HEK293 (cell line): ENCODE measurements around the gene DNAH8.

Source experiments
- CTCF ChIA-PET: fragments of 350-600 bp; formaldehyde crosslinking; extraction: SDS; loops from one replicate; lab custom pipeline; 2021; ENCODE audit warnings: antibody characterized with exemption; lab: Yijun Ruan, JAX
- POLR2A ChIA-PET: fragments of 300-600 bp; formaldehyde crosslinking; extraction: SDS; loops from one replicate; lab custom pipeline; 2020; ENCODE audit warnings: antibody characterized with exemption, inconsistent platforms; lab: Yijun Ruan, JAX
- H3K27ac ChIP-seq: fragments of 200-500 bp; sonication (Bioruptor generic); 2 replicates; pipeline ENCODE4 v1.5.1; 2014; ENCODE audit warnings: low read depth, low read length, control low read depth, inconsistent platforms; ENCODE audit errors: extremely low read depth
- H3K36me3 ChIP-seq, 2 experiments: fragments of 200-500 bp in 1 of 2; sonication (Bioruptor generic) in 1 of 2; 1 replicate in 1 of 2; 2 replicates in 1 of 2; pipeline ENCODE4 v1.5.1; 2014 to 2017; ENCODE audit warnings: inconsistent platforms in 2 of 2, low read length in 2 of 2; ENCODE audit not compliant: control insufficient read depth in 2 of 2, insufficient read depth in 1 of 2
- H3K4me1 ChIP-seq: fragments of 200-500 bp; sonication (Bioruptor generic); 2 replicates; pipeline ENCODE4 v1.5.1; 2014; ENCODE audit warnings: mild to moderate bottlenecking, low read length, inconsistent platforms; ENCODE audit not compliant: control insufficient read depth, insufficient read depth
- H3K4me3 ChIP-seq: 2 replicates; pipeline ENCODE4 v1.5.1; 2011; ENCODE audit warnings: low read depth, mild to moderate bottlenecking, control low read depth, low read length, moderate library complexity
- H3K9me3 ChIP-seq: fragments of 200-500 bp; sonication (Bioruptor generic); 2 replicates; pipeline ENCODE4 v1.5.1; 2014; ENCODE audit warnings: low read depth, low read length, inconsistent platforms; ENCODE audit not compliant: control insufficient read depth, insufficient read depth
- ATF2 ChIP-seq: fragments of 450-650 bp; formaldehyde crosslinking; IDR thresholded peaks from 2 replicates; pipeline ENCODE4 v1.5.1; 2016; ENCODE audit warnings: missing biosample characterization, missing genetic modification characterization, low read depth
- BCL11B ChIP-seq: fragments of 450-650 bp; formaldehyde crosslinking; IDR thresholded peaks from 2 replicates; pipeline ENCODE4 v1.5.1; 2016; ENCODE audit warnings: low read depth, missing biosample characterization, missing genetic modification characterization
- TCF7L2 ChIP-seq: IDR thresholded peaks from 2 replicates; pipeline ENCODE4 v1.6.1; 2011; ENCODE audit warnings: low read depth, mild to moderate bottlenecking, inconsistent platforms, low read length, moderate library complexity, borderline replicate concordance
- YY2 ChIP-seq: fragments of 450-650 bp; formaldehyde crosslinking; IDR thresholded peaks from 2 replicates; pipeline ENCODE4 v1.5.1; 2016; ENCODE audit warnings: missing biosample characterization, missing genetic modification characterization
- ZBTB20 ChIP-seq: fragments of 450-650 bp; formaldehyde crosslinking; IDR thresholded peaks from 2 replicates; pipeline ENCODE4 v1.5.1; 2016; ENCODE audit warnings: missing biosample characterization, missing genetic modification characterization
- ZBTB21 ChIP-seq: fragments of 450-650 bp; formaldehyde crosslinking; IDR thresholded peaks from 2 replicates; pipeline ENCODE4 v1.5.1; 2017; ENCODE audit warnings: missing biosample characterization, missing genetic modification characterization
- ZFP37 ChIP-seq: fragments of 450-650 bp; formaldehyde crosslinking; IDR thresholded peaks from 2 replicates; pipeline ENCODE4 v1.5.1; 2016; ENCODE audit warnings: missing biosample characterization, missing genetic modification characterization
- ZIC2 ChIP-seq: fragments of 450-650 bp; formaldehyde crosslinking; IDR thresholded peaks from 2 replicates; pipeline ENCODE4 v1.5.1; 2016; ENCODE audit warnings: missing biosample characterization, missing genetic modification characterization
- ZNF114 ChIP-seq: fragments of 450-650 bp; formaldehyde crosslinking; IDR thresholded peaks from 2 replicates; pipeline ENCODE4 v1.5.0; 2017; ENCODE audit warnings: missing biosample characterization, missing genetic modification characterization
- ZNF121 ChIP-seq: fragments of 450-650 bp; formaldehyde crosslinking; IDR thresholded peaks from 2 replicates; pipeline ENCODE4 v1.5.1; 2016; ENCODE audit warnings: missing biosample characterization, missing genetic modification characterization
- ZNF211 ChIP-seq: fragments of 450-650 bp; formaldehyde crosslinking; IDR thresholded peaks from 2 replicates; pipeline ENCODE4 v1.5.1; 2016; ENCODE audit warnings: low read depth, missing biosample characterization, missing genetic modification characterization
- ZNF221 ChIP-seq: fragments of 450-650 bp; formaldehyde crosslinking; IDR thresholded peaks from 2 replicates; pipeline ENCODE4 v1.5.1; 2017; ENCODE audit warnings: missing biosample characterization, missing genetic modification characterization, borderline replicate concordance
- ZNF280D ChIP-seq: fragments of 450-650 bp; formaldehyde crosslinking; IDR thresholded peaks from 2 replicates; pipeline ENCODE4 v1.5.1; 2016; ENCODE audit warnings: missing biosample characterization, missing genetic modification characterization
- ZNF48 ChIP-seq: fragments of 450-650 bp; formaldehyde crosslinking; IDR thresholded peaks from 2 replicates; pipeline ENCODE4 v1.5.1; 2016; ENCODE audit warnings: missing biosample characterization, missing genetic modification characterization
- ZNF514 ChIP-seq: fragments of 450-650 bp; formaldehyde crosslinking; IDR thresholded peaks from 2 replicates; pipeline ENCODE4 v1.5.1; 2016; ENCODE audit warnings: missing biosample characterization, missing genetic modification characterization
- ZNF621 ChIP-seq: fragments of 450-650 bp; formaldehyde crosslinking; IDR thresholded peaks from 2 replicates; pipeline ENCODE4 v1.5.1; 2017; ENCODE audit warnings: missing biosample characterization, missing genetic modification characterization
- ZNF624 ChIP-seq: fragments of 450-650 bp; formaldehyde crosslinking; IDR thresholded peaks from 2 replicates; pipeline ENCODE4 v1.5.1; 2017; ENCODE audit warnings: missing biosample characterization, missing genetic modification characterization
- ZNF677 ChIP-seq: fragments of 450-650 bp; IDR thresholded peaks from 2 replicates; pipeline ENCODE4 v1.5.0; 2018; ENCODE audit warnings: missing biosample characterization, mild to moderate bottlenecking, missing genetic modification characterization, moderate library complexity
- ZNF777 ChIP-seq: fragments of 450-650 bp; formaldehyde crosslinking; IDR thresholded peaks from 2 replicates; pipeline ENCODE4 v1.5.1; 2017; ENCODE audit warnings: missing biosample characterization, missing genetic modification characterization, borderline replicate concordance
- TF ChIP-seq, protein P1 (sequence below): fragments of 450-650 bp; formaldehyde crosslinking; IDR thresholded peaks from 2 replicates; pipeline ENCODE4 v1.5.1; 2016; ENCODE audit warnings: missing biosample characterization, missing genetic modification characterization
- TF ChIP-seq, protein P2 (sequence below): sonication (generic); formaldehyde crosslinking; IDR thresholded peaks from 2 replicates; pipeline ENCODE4 v1.8.1; 2022; ENCODE audit warnings: mild to moderate bottlenecking, moderate library complexity, missing genetic modification reagents

Gene DNAH8

GRCh38 chr6:39017547-39017880 lies 302.4 kb downstream of the DNAH8 start:
- H3K4me3 ChIP-seq: no peak overlapping the region
- POLR2A ChIA-PET: no interaction called here
- CTCF ChIA-PET: interaction anchor here (0.8 to 3.1 kb wide), 5 partner anchors 9 to 21 kb away, joined by 5 to 16 read pairs (median 8); no protein-coding TSS in a partner anchor
- no peak for TF ChIP-seq ZNF280D (tag by site-specific recombination)
- H3K36me3 ChIP-seq: no peaks in the 10 kb centered on the region
- H3K4me1 ChIP-seq: no peaks in the 10 kb centered on the region
- no peak overlapping the region for H3K27ac ChIP-seq
- H3K9me3 ChIP-seq: no peaks in the 10 kb centered on the region

- H3K9me3 ChIP-seq: no peaks in the 10 kb centered on the region
- no peak overlapping the region for H3K27ac ChIP-seq
- POLR2A ChIA-PET: no interaction called here
- H3K4me3 ChIP-seq: no peak overlapping the region
- no peaks in the 10 kb centered on the region for H3K36me3 ChIP-seq
- no peaks in the 10 kb centered on the region for H3K4me1 ChIP-seq
- TF ChIP-seq ZFP37 (tag by site-specific recombination) (no peak), ATF2 (peak; percentile 93), ZBTB21 (tag by site-specific recombination) (peak; percentile 44; the same call in 1 of the 2 replicates)
- TF ChIP-seq, all 188 proteins: peak for 2
- CTCF ChIA-PET: interaction anchor here (0.6 to 3.1 kb wide), 5 partner anchors 10 to 245 kb away, joined by 3 to 16 read pairs (median 8); no protein-coding TSS in a partner anchor
Measured at GRCh38 chr6:39018103-39018502, 303.0 kb downstream of the DNAH8 start.

- Histone ChIP-seq H3K27ac (no peak overlapping the region), H3K36me3 (no peaks in the 10 kb centered on the region), H3K4me1 (no peaks in the 10 kb centered on the region), H3K9me3 (no peaks in the 10 kb centered on the region), H3K4me3 (no peak overlapping the region)
- TF ChIP-seq ZBTB20: peak; percentile 40
- TF ChIP-seq ZNF777 (tag by site-specific recombination): no peak
- no peak for TF ChIP-seq BCL11B (tag by site-specific recombination)
- TF ChIP-seq ZNF624 (tag by site-specific recombination): no peak
- TF ChIP-seq ZNF221 (tag by site-specific recombination): no peak
- TF ChIP-seq ZIC2 (tag by site-specific recombination): no peak
- TF ChIP-seq ZNF121 (tag by site-specific recombination): no peak
- no peak for TF ChIP-seq ZNF114 (tag by site-specific recombination)
- POLR2A ChIA-PET: no interaction called here
- CTCF ChIA-PET: interaction anchor here (0.7 to 2.8 kb wide), 3 partner anchors 10 to 47 kb away, joined by 3 to 19 read pairs (median 4); no protein-coding TSS in a partner anchor
Measured at GRCh38 chr6:39020136-39020535, 305.0 kb downstream of the DNAH8 start.

DNA sequence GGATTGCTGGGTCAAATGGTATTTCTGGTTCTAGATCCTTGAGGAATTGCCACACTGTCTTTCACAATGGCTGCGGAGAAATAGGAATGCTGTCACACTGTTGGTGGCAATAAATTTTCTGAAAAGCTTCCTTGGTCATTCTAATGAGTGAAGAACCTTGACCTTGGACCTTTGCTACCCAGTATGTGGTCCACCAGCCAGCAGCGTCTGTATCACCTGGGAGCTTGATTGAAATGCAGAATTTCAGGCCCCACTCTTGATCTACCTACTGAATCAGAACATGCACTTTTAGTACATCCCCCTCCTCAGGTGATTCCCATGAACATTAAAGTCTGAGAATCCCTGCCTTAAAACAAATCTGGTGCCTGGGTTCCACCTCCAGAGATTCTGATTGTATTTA lies 305.9 kb downstream of the DNAH8 start:
- Histone ChIP-seq H3K4me1 (no peaks in the 10 kb centered on the region), H3K9me3 (no peaks in the 10 kb centered on the region), H3K27ac (no peak overlapping the region), H3K4me3 (no peak overlapping the region), H3K36me3 (no peaks in the 10 kb centered on the region)
- POLR2A ChIA-PET: no interaction called here
- CTCF ChIA-PET: interaction anchor here (0.6 to 2.8 kb wide), 7 partner anchors 9 to 82 kb away, joined by 3 to 19 read pairs (median 4); no protein-coding TSS in a partner anchor
- TF ChIP-seq ZNF621 (no peak), YY2 (no peak), ZNF48 (tag by site-specific recombination) (no peak), ZNF514 (tag by site-specific recombination) (no peak), ZNF211 (tag by site-specific recombination) (no peak), TCF7L2 (no peak), ZNF677 (no peak)
- TF ChIP-seq, protein P1, sequence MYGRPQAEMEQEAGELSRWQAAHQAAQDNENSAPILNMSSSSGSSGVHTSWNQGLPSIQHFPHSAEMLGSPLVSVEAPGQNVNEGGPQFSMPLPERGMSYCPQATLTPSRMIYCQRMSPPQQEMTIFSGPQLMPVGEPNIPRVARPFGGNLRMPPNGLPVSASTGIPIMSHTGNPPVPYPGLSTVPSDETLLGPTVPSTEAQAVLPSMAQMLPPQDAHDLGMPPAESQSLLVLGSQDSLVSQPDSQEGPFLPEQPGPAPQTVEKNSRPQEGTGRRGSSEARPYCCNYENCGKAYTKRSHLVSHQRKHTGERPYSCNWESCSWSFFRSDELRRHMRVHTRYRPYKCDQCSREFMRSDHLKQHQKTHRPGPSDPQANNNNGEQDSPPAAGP (tag by site-specific recombination): no peak
- TF ChIP-seq, protein P2, sequence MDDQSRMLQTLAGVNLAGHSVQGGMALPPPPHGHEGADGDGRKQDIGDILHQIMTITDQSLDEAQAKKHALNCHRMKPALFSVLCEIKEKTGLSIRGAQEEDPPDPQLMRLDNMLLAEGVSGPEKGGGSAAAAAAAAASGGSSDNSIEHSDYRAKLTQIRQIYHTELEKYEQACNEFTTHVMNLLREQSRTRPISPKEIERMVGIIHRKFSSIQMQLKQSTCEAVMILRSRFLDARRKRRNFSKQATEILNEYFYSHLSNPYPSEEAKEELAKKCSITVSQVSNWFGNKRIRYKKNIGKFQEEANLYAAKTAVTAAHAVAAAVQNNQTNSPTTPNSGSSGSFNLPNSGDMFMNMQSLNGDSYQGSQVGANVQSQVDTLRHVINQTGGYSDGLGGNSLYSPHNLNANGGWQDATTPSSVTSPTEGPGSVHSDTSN (CRISPR knock-in tag): no peak
